GM23338 (cell line): ENCODE data around the gene TFF2. TPM values are rescaled to one million over a fixed set of nuclear protein-coding genes. Genes with fewer than 3 reads are reported as not detected.

Source experiments
- ATAC-seq: fragments of 200-7000 bp; cut with Tn5 transposase; 3 replicates; pipeline ENCODE4 v1.9.1; 2020
- DNase-seq: peaks from one replicate; pipeline ENCODE4 v3.0.0-alpha.2; 2015; ENCODE audit warnings: low spot score
- H2AFZ ChIP-seq: fragments of 200-600 bp; sonication (generic); 2 replicates; pipeline ENCODE4 v1.8.0; 2016; ENCODE audit warnings: antibody characterized with exemption, mild to moderate bottlenecking, moderate library complexity
- H3F3A ChIP-seq: fragments of 200-600 bp; sonication (generic); replicated peaks from 2 replicates; pipeline ENCODE4 v1.8.0; 2017; ENCODE audit warnings: antibody characterized with exemption, mixed run types, low read depth
- H3K27ac ChIP-seq: fragments of 200-600 bp; sonication (generic); 2 replicates; pipeline ENCODE4 v1.6.1; 2016; ENCODE audit warnings: low read depth
- H3K27me3 ChIP-seq: fragments of 200-600 bp; sonication (generic); 2 replicates; pipeline ENCODE4 v1.8.0; 2016; ENCODE audit warnings: mild to moderate bottlenecking, mixed run types, moderate library complexity; ENCODE audit not compliant: insufficient read depth
- H3K36me3 ChIP-seq: fragments of 200-600 bp; sonication (generic); 2 replicates; pipeline ENCODE4 v1.8.0; 2016; ENCODE audit warnings: mild to moderate bottlenecking; ENCODE audit not compliant: insufficient read depth
- H3K4me1 ChIP-seq: fragments of 200-600 bp; sonication (generic); 2 replicates; pipeline ENCODE4 v1.8.0; 2016; ENCODE audit warnings: mild to moderate bottlenecking, moderate library complexity; ENCODE audit not compliant: insufficient read depth
- H3K4me2 ChIP-seq: fragments of 200-600 bp; sonication (generic); 2 replicates; pipeline ENCODE4 v1.7.1; 2017; ENCODE audit warnings: mixed run types
- H3K4me3 ChIP-seq: fragments of 200-600 bp; sonication (generic); 2 replicates; pipeline ENCODE4 v1.6.1; 2016; ENCODE audit warnings: mixed run types
- H3K79me2 ChIP-seq: fragments of 200-600 bp; sonication (generic); replicated peaks from 2 replicates; pipeline ENCODE4 v1.8.0; 2017; ENCODE audit warnings: mild to moderate bottlenecking; ENCODE audit not compliant: insufficient read depth
- H3K9me2 ChIP-seq: fragments of 200-600 bp; sonication (generic); 2 replicates; pipeline ENCODE4 v1.8.0; 2017; ENCODE audit not compliant: insufficient read depth
- H4K20me1 ChIP-seq: fragments of 200-600 bp; sonication (generic); replicated peaks from 2 replicates; pipeline ENCODE4 v1.8.0; 2017; ENCODE audit warnings: mild to moderate bottlenecking; ENCODE audit not compliant: insufficient read depth
- H3K27ac Mint-ChIP-seq: 2 replicates; pipeline ENCODE4 v1.8.0; 2020; ENCODE audit warnings: inconsistent platforms, mild to moderate bottlenecking, moderate library complexity, mixed read lengths
- H3K27me3 Mint-ChIP-seq: 3 replicates; pipeline ENCODE4 v1.8.0; 2022; ENCODE audit warnings: low read depth, mild to moderate bottlenecking, moderate library complexity, mixed read lengths, inconsistent platforms; ENCODE audit not compliant: insufficient read depth, poor library complexity
- H3K36me3 Mint-ChIP-seq: 3 replicates; pipeline ENCODE4 v1.8.0; 2021; ENCODE audit warnings: low read depth, mild to moderate bottlenecking, inconsistent platforms, moderate library complexity, mixed read lengths
- H3K4me1 Mint-ChIP-seq: 3 replicates; pipeline ENCODE4 v1.8.0; 2020; ENCODE audit warnings: mild to moderate bottlenecking, inconsistent platforms, mixed read lengths
- H3K4me3 Mint-ChIP-seq: 3 replicates; pipeline ENCODE4 v1.8.0; 2021; ENCODE audit warnings: moderate library complexity, mild to moderate bottlenecking, inconsistent platforms, mixed read lengths
- H3K9me3 Mint-ChIP-seq: 3 replicates; pipeline ENCODE4 v1.8.0; 2020; ENCODE audit warnings: moderate library complexity, mild to moderate bottlenecking, inconsistent platforms, mixed read lengths
- CREB1 ChIP-seq: fragments of 250-450 bp; sonication (Bioruptor Pico); IDR thresholded peaks from 2 replicates; pipeline ENCODE4 v1.5.0; 2020; ENCODE audit warnings: low read depth, mild to moderate bottlenecking, moderate library complexity
- JUNB ChIP-seq: IDR thresholded peaks from one replicate; pipeline ENCODE4 v1.6.1; 2016; ENCODE audit warnings: antibody characterized with exemption; ENCODE audit not compliant: unreplicated experiment
- NANOG ChIP-seq: IDR thresholded peaks from 2 replicates; pipeline ENCODE4 v1.6.1; 2016; ENCODE audit warnings: antibody characterized with exemption, borderline replicate concordance
- POLR2AphosphoS5 ChIP-seq: IDR thresholded peaks from 2 replicates; pipeline ENCODE4 v1.6.1; 2016; ENCODE audit warnings: antibody characterized with exemption, low read depth
- STAT1 ChIP-seq: IDR thresholded peaks from one replicate; pipeline ENCODE4 v1.6.1; 2016; ENCODE audit warnings: antibody characterized with exemption; ENCODE audit not compliant: unreplicated experiment
- ZNF114 ChIP-seq: fragments of 250-450 bp; sonication (Bioruptor Pico); IDR thresholded peaks from 2 replicates; pipeline ENCODE4 v1.5.0; 2020; ENCODE audit warnings: mild to moderate bottlenecking, moderate library complexity
- polyA plus RNA-seq: library from polyadenylated mRNA; unstranded; fragments of >200 nt; fragmentation: Nextera tagmentation; extraction: Ambion mirVana; gene quantifications from 2 replicates; pipeline ENCODE4 v1.2.1, GENCODE V29; 2016
- total RNA-seq: library from RNA; depleted of rRNA; stranded (reverse); fragments of >200 nt; shearing (Covaris generic); gene quantifications from 2 replicates; pipeline ENCODE4 v1.2.3, GENCODE V29; 2014
- TF ChIP-seq, protein P1 (sequence below): IDR thresholded peaks from one replicate; pipeline ENCODE4 v1.6.1; 2018; ENCODE audit warnings: antibody characterized with exemption; ENCODE audit not compliant: unreplicated experiment
- TF ChIP-seq, protein P2 (sequence below): fragments of 250-450 bp; sonication (Bioruptor Pico); IDR thresholded peaks from 2 replicates; pipeline ENCODE4 v1.5.0; 2020; ENCODE audit warnings: mild to moderate bottlenecking, moderate library complexity

Gene TFF2
- total and polyA plus RNA-seq, 2 experiments from 2014 or later: not detected

DNA sequence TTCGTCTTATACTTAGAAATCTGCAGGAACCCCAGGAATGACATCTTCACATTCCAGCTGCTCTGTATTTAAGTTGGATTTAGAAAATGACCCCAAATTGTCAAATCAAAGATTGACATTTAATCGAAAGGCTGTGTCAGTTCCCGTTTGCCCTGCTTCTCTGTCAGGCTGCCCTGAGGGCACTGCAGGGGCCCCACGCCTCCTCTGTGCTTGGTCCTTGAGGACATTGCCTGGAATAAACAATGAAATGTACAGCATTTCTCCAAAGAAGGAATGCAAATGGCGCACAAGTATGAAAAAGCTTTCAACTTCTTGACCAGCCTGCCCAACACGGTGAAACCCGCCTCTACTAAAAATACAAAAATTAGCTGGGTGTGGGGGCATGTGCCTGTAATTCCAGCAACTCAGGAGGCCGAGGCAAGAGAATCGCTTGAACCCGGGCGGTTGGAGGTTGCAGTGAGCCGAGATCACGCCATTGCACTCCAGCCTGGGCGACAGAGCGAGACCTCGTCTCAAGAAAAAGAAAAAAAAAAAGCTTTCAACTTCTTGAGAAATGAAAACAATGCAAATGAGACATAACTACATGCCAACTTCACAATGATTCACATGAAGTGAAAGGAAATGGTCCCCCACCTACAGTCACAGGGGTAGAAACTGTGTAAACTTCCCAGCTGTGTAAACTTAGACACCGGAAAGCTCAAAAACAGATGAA is 42.1 kb upstream of the TFF2 start:
- H3K36me3 Mint-ChIP-seq: peaks cover 8% of the 10 kb centered on the region; the same call in 1 of the 3 replicates
- no peaks in the 10 kb centered on the region for H3K27me3 ChIP-seq
- peaks cover 10% of the 10 kb centered on the region for H3K27me3 Mint-ChIP-seq
- peaks cover 5% of the 10 kb centered on the region; the same call in 1 of the 2 replicates for H3F3A ChIP-seq
- no peak overlapping the region for H3K27ac Mint-ChIP-seq
- DNase-seq (no peak), ATAC-seq (no peak)
- H2AFZ ChIP-seq: no peak overlapping the region
- peaks cover 6% of the 10 kb centered on the region for H3K4me1 ChIP-seq
- no peaks in the 10 kb centered on the region for H4K20me1 ChIP-seq
- H3K4me1 Mint-ChIP-seq: peaks cover 20% of the 10 kb centered on the region
- H3K4me2 ChIP-seq: no peak overlapping the region
- H3K27ac ChIP-seq: no peak overlapping the region
- no peak overlapping the region for H3K4me3 ChIP-seq
- TF ChIP-seq STAT1 (no peak), NANOG (no peak), ZNF114 (CRISPR knock-in tag) (no peak), CREB1 (CRISPR knock-in tag) (no peak), POLR2AphosphoS5 (no peak), JUNB (no peak)
- TF ChIP-seq, protein P1, sequence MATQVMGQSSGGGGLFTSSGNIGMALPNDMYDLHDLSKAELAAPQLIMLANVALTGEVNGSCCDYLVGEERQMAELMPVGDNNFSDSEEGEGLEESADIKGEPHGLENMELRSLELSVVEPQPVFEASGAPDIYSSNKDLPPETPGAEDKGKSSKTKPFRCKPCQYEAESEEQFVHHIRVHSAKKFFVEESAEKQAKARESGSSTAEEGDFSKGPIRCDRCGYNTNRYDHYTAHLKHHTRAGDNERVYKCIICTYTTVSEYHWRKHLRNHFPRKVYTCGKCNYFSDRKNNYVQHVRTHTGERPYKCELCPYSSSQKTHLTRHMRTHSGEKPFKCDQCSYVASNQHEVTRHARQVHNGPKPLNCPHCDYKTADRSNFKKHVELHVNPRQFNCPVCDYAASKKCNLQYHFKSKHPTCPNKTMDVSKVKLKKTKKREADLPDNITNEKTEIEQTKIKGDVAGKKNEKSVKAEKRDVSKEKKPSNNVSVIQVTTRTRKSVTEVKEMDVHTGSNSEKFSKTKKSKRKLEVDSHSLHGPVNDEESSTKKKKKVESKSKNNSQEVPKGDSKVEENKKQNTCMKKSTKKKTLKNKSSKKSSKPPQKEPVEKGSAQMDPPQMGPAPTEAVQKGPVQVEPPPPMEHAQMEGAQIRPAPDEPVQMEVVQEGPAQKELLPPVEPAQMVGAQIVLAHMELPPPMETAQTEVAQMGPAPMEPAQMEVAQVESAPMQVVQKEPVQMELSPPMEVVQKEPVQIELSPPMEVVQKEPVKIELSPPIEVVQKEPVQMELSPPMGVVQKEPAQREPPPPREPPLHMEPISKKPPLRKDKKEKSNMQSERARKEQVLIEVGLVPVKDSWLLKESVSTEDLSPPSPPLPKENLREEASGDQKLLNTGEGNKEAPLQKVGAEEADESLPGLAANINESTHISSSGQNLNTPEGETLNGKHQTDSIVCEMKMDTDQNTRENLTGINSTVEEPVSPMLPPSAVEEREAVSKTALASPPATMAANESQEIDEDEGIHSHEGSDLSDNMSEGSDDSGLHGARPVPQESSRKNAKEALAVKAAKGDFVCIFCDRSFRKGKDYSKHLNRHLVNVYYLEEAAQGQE: no peak
- H3K36me3 ChIP-seq: no peaks in the 10 kb centered on the region
- H3K9me3 Mint-ChIP-seq: peaks cover 6% of the 10 kb centered on the region; the same call in 2 of the 3 replicates
- H3K9me2 ChIP-seq: no peaks in the 10 kb centered on the region
- H3K79me2 ChIP-seq: no peaks in the 10 kb centered on the region
- H3K4me3 Mint-ChIP-seq: no peak overlapping the region

DNA sequence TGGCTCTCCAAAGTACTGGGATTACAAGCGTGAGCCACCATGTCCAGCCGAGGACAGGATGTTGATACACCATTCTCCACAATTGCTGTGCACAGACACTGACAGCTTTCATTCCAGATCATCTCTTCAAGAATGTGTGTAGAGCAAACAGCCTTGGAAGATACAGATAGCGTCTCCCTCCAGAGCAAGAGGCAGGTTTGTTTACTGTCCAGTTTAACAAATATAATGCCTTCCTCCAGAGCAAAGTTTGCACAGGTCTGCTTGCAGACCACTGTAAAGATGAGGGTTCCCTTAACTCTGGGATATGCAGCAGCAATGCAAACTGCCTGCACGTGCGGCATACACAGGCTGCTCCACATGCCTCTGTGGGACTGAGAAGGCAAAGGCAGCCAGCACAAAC is 40.5 kb upstream of the TFF2 start:
- Mint-ChIP-seq H3K27ac (no peak overlapping the region), H3K27me3 (peaks cover 7% of the 10 kb centered on the region), H3K4me3 (no peak overlapping the region), H3K9me3 (peaks cover 8% of the 10 kb centered on the region; the same call in 2 of the 3 replicates), H3K4me1 (peaks cover 30% of the 10 kb centered on the region), H3K36me3 (peaks cover 8% of the 10 kb centered on the region; the same call in 2 of the 3 replicates)
- no peak for ATAC-seq
- Histone ChIP-seq H3K27ac (no peak overlapping the region), H3F3A (peaks cover 5% of the 10 kb centered on the region; the same call in 1 of the 2 replicates), H2AFZ (no peak overlapping the region), H3K4me2 (no peak overlapping the region), H3K4me1 (peaks cover 6% of the 10 kb centered on the region), H4K20me1 (no peaks in the 10 kb centered on the region), H3K27me3 (no peaks in the 10 kb centered on the region), H3K9me2 (no peaks in the 10 kb centered on the region), H3K4me3 (no peak overlapping the region), H3K36me3 (no peaks in the 10 kb centered on the region), H3K79me2 (no peaks in the 10 kb centered on the region)
- DNase-seq: no peak
- TF ChIP-seq, protein P1: no peak
- TF ChIP-seq, protein P2, sequence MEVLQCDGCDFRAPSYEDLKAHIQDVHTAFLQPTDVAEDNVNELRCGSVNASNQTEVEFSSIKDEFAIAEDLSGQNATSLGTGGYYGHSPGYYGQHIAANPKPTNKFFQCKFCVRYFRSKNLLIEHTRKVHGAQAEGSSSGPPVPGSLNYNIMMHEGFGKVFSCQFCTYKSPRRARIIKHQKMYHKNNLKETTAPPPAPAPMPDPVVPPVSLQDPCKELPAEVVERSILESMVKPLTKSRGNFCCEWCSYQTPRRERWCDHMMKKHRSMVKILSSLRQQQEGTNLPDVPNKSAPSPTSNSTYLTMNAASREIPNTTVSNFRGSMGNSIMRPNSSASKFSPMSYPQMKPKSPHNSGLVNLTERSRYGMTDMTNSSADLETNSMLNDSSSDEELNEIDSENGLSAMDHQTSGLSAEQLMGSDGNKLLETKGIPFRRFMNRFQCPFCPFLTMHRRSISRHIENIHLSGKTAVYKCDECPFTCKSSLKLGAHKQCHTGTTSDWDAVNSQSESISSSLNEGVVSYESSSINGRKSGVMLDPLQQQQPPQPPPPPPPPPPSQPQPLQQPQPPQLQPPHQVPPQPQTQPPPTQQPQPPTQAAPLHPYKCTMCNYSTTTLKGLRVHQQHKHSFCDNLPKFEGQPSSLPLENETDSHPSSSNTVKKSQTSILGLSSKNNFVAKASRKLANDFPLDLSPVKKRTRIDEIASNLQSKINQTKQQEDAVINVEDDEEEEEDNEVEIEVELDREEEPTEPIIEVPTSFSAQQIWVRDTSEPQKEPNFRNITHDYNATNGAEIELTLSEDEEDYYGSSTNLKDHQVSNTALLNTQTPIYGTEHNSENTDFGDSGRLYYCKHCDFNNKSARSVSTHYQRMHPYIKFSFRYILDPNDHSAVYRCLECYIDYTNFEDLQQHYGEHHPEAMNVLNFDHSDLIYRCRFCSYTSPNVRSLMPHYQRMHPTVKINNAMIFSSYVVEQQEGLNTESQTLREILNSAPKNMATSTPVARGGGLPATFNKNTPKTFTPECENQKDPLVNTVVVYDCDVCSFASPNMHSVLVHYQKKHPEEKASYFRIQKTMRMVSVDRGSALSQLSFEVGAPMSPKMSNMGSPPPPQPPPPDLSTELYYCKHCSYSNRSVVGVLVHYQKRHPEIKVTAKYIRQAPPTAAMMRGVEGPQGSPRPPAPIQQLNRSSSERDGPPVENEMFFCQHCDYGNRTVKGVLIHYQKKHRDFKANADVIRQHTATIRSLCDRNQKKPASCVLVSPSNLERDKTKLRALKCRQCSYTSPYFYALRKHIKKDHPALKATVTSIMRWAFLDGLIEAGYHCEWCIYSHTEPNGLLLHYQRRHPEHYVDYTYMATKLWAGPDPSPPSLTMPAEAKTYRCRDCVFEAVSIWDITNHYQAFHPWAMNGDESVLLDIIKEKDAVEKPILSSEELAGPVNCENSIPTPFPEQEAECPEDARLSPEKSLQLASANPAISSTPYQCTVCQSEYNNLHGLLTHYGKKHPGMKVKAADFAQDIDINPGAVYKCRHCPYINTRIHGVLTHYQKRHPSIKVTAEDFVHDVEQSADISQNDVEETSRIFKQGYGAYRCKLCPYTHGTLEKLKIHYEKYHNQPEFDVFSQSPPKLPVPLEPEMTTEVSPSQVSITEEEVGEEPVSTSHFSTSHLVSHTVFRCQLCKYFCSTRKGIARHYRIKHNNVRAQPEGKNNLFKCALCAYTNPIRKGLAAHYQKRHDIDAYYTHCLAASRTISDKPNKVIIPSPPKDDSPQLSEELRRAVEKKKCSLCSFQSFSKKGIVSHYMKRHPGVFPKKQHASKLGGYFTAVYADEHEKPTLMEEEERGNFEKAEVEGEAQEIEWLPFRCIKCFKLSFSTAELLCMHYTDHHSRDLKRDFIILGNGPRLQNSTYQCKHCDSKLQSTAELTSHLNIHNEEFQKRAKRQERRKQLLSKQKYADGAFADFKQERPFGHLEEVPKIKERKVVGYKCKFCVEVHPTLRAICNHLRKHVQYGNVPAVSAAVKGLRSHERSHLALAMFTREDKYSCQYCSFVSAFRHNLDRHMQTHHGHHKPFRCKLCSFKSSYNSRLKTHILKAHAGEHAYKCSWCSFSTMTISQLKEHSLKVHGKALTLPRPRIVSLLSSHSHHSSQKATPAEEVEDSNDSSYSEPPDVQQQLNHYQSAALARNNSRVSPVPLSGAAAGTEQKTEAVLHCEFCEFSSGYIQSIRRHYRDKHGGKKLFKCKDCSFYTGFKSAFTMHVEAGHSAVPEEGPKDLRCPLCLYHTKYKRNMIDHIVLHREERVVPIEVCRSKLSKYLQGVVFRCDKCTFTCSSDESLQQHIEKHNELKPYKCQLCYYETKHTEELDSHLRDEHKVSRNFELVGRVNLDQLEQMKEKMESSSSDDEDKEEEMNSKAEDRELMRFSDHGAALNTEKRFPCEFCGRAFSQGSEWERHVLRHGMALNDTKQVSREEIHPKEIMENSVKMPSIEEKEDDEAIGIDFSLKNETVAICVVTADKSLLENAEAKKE (CRISPR knock-in tag): no peak
